ENCODE results near the gene CENPS. TPM values are rescaled to one million over a fixed set of nuclear protein-coding genes. Genes with fewer than 3 reads are reported as not detected.
"Not testable (repeated sequence)": the region's sequence is repeated elsewhere in the genome, so short reads cannot be mapped to it uniquely, and the experiment has no call there.

The CENPS gene
- total RNA-seq, 1 donor from 2014 or later = 14.1 TPM

DNA sequence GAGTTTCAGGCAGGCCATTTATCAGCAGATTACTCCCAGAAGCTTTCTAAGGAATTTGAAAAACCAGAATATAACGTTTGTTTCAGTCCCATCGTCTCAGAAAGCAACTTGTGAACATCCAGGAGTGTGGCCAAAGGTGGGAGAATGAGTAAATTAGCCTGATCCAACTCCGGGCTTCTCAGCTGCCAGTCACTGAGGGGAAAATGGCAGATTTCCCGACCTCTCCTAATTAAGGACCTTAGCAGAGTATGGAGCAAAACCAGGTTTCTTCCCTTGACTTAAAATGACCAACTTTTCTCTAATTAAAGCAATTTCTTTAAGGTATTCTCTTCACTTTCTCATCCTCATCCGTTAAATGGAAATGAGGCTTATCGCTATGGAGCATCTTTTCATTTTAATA lies 20.6 kb downstream of the CENPS start:
- no peak for DNase-seq (ENCODE audit: extremely low spot score, unreplicated experiment)
- Mint-ChIP-seq H3K27me3 (ENCODE audit: unreplicated experiment) (no peaks in the 10 kb centered on the region), H3K36me3 (ENCODE audit: unreplicated experiment) (no peaks in the 10 kb centered on the region), H3K4me1 (ENCODE audit: unreplicated experiment) (peaks cover 31% of the 10 kb centered on the region), H3K27ac (ENCODE audit: unreplicated experiment) (peak overlapping the region; percentile 76), H3K9me3 (ENCODE audit: unreplicated experiment) (no peaks in the 10 kb centered on the region), H3K4me3 (ENCODE audit: unreplicated experiment) (peak overlapping the region; percentile 43)
- TF ChIP-seq, protein P1, sequence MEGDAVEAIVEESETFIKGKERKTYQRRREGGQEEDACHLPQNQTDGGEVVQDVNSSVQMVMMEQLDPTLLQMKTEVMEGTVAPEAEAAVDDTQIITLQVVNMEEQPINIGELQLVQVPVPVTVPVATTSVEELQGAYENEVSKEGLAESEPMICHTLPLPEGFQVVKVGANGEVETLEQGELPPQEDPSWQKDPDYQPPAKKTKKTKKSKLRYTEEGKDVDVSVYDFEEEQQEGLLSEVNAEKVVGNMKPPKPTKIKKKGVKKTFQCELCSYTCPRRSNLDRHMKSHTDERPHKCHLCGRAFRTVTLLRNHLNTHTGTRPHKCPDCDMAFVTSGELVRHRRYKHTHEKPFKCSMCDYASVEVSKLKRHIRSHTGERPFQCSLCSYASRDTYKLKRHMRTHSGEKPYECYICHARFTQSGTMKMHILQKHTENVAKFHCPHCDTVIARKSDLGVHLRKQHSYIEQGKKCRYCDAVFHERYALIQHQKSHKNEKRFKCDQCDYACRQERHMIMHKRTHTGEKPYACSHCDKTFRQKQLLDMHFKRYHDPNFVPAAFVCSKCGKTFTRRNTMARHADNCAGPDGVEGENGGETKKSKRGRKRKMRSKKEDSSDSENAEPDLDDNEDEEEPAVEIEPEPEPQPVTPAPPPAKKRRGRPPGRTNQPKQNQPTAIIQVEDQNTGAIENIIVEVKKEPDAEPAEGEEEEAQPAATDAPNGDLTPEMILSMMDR (IDR thresholded peaks at IDR 0.05) = no peak

DNA sequence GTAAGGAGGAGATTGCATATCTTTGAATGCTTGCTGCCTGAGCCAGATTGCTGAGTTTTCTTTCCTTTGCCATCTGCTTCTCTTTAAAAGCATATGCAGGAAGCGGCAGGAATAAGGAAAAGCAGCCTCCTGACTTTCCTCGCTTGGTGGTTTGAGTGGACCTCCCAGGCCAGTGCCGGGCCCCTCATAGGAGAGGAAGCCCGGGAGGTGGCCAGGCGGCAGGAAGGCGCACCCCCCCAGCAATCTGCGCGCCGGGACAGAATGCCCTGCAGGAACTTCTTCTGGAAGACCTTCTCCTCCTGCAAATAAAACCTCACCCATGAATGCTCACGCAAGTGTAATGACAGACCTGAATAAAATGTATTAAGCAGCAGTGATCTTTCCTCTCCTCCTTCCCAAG lies 21.1 kb downstream of the CENPS start:
- no peaks in the 10 kb centered on the region for H3K27me3 Mint-ChIP-seq (ENCODE audit: unreplicated experiment)
- DNase-seq (ENCODE audit: extremely low spot score, unreplicated experiment) = peak; percentile 85
- peaks cover 31% of the 10 kb centered on the region for H3K4me1 Mint-ChIP-seq (ENCODE audit: unreplicated experiment)
- peak overlapping the region; percentile 76 for H3K27ac Mint-ChIP-seq (ENCODE audit: unreplicated experiment)
- H3K36me3 Mint-ChIP-seq (ENCODE audit: unreplicated experiment) = no peaks in the 10 kb centered on the region
- H3K9me3 Mint-ChIP-seq (ENCODE audit: unreplicated experiment) = no peaks in the 10 kb centered on the region
- TF ChIP-seq, protein P1 (IDR thresholded peaks at IDR 0.05) = no peak
- peak overlapping the region; percentile 43 for H3K4me3 Mint-ChIP-seq (ENCODE audit: unreplicated experiment)

DNA sequence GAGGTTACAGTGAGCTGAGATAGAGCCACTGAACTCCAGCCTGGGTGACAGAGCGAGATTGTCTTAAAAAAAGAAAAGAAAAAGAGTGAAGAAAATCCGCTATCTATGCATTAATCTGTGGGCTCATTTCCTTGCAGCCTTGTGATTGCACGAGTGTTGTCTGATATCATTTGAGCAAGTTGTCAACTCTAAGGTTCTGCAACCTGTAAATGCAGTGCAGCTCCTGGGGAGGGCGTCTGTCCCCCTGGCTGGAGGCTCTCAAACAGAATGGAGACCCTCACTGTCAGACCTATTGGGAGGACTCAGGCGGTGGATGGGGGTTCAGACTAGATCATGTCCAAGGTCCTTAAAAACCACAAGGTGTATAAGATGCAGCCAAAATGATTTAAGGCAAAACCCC lies 25.8 kb downstream of the CENPS start:
- Mint-ChIP-seq H3K9me3 (ENCODE audit: unreplicated experiment) (no peaks in the 10 kb centered on the region), H3K27me3 (ENCODE audit: unreplicated experiment) (no peaks in the 10 kb centered on the region), H3K4me3 (ENCODE audit: unreplicated experiment) (no peak overlapping the region), H3K36me3 (ENCODE audit: unreplicated experiment) (no peaks in the 10 kb centered on the region), H3K27ac (ENCODE audit: unreplicated experiment) (no peak overlapping the region), H3K4me1 (ENCODE audit: unreplicated experiment) (peaks cover 29% of the 10 kb centered on the region)
- TF ChIP-seq, protein P1 (IDR thresholded peaks at IDR 0.05) = no peak
- no peak for DNase-seq (ENCODE audit: extremely low spot score, unreplicated experiment)

GRCh38 chr1:10456661-10457060 lies 26.4 kb downstream of the CENPS start:
- no peak overlapping the region for H3K27ac Mint-ChIP-seq (ENCODE audit: unreplicated experiment)
- H3K4me3 Mint-ChIP-seq (ENCODE audit: unreplicated experiment) = no peak overlapping the region
- DNase-seq (ENCODE audit: extremely low spot score, unreplicated experiment) = no peak
- H3K9me3 Mint-ChIP-seq (ENCODE audit: unreplicated experiment) = no peaks in the 10 kb centered on the region
- H3K27me3 Mint-ChIP-seq (ENCODE audit: unreplicated experiment) = no peaks in the 10 kb centered on the region
- peaks cover 5% of the 10 kb centered on the region for H3K36me3 Mint-ChIP-seq (ENCODE audit: unreplicated experiment)
- H3K4me1 Mint-ChIP-seq (ENCODE audit: unreplicated experiment) = peaks cover 23% of the 10 kb centered on the region
- TF ChIP-seq, protein P1 (IDR thresholded peaks at IDR 0.05) = no peak

DNA sequence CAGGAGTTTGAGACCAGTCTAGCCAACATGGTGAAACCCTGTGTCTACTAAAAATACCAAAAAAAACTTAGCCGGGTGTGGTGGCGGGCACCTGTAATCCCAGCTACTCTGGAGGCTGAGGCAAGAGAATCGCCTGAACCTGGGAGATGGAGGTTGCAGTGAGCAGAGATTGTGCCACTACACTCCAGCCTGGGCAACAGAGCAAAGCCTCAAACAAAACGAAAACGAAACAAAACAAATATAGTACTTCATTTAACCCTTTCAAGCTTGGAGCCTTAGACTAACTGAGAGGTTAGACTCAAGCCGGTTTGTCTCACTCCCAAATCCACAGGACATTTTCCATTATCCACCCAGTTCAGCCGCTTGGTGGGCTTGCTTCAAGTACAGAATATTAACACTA lies 27.2 kb downstream of the CENPS start:
- not testable (repeated sequence) for H3K27me3 Mint-ChIP-seq (ENCODE audit: unreplicated experiment); DNase-seq (ENCODE audit: extremely low spot score, unreplicated experiment); H3K9me3 Mint-ChIP-seq (ENCODE audit: unreplicated experiment); H3K36me3 Mint-ChIP-seq (ENCODE audit: unreplicated experiment); H3K27ac Mint-ChIP-seq (ENCODE audit: unreplicated experiment); H3K4me3 Mint-ChIP-seq (ENCODE audit: unreplicated experiment)
- peaks cover 18% of the 10 kb centered on the region for H3K4me1 Mint-ChIP-seq (ENCODE audit: unreplicated experiment)

DNA sequence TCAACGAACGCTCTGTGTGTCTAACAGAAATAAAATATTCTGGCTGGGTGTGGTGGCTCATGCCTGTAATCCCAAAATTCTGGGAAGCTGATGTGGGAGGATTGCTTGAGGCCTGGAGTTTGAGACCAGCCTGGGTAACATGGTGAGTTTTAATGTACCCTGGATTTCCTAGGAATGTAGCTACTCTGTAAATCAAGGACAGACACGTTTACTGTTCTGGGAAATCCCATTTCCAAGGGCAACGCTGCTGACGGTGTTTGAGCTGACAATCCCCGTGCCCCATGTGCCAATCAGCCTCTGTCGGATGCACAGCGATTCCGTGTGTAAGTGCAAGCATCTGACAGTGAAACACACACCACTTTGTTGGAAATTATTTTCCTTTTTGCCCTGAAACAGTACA lies 27.6 kb downstream of the CENPS start:
- no peak overlapping the region for H3K4me3 Mint-ChIP-seq (ENCODE audit: unreplicated experiment)
- H3K27me3 Mint-ChIP-seq (ENCODE audit: unreplicated experiment) = no peaks in the 10 kb centered on the region
- no peak overlapping the region for H3K27ac Mint-ChIP-seq (ENCODE audit: unreplicated experiment)
- no peak for DNase-seq (ENCODE audit: extremely low spot score, unreplicated experiment)
- H3K9me3 Mint-ChIP-seq (ENCODE audit: unreplicated experiment) = no peaks in the 10 kb centered on the region
- TF ChIP-seq, protein P1 (IDR thresholded peaks at IDR 0.05) = no peak
- peaks cover 14% of the 10 kb centered on the region for H3K4me1 Mint-ChIP-seq (ENCODE audit: unreplicated experiment)
- H3K36me3 Mint-ChIP-seq (ENCODE audit: unreplicated experiment) = peaks cover 9% of the 10 kb centered on the region
